HG02943 (cell line): ENCODE data around the gene MATK.
A peak's percentile ranks its signal among the peaks of the same experiment; 100 is the strongest.
"Not testable (repeated sequence)": the region's sequence is repeated elsewhere in the genome, so short reads cannot be mapped to it uniquely, and the experiment has no call there.

Source experiments
- ATAC-seq: cut with Tn5 transposase; IDR thresholded peaks from one replicate; pipeline ENCODE4 v1.9.1; 2021; ENCODE audit warnings: mild to moderate bottlenecking, low read depth, moderate library complexity; ENCODE audit not compliant: unreplicated experiment

The MATK gene

DNA sequence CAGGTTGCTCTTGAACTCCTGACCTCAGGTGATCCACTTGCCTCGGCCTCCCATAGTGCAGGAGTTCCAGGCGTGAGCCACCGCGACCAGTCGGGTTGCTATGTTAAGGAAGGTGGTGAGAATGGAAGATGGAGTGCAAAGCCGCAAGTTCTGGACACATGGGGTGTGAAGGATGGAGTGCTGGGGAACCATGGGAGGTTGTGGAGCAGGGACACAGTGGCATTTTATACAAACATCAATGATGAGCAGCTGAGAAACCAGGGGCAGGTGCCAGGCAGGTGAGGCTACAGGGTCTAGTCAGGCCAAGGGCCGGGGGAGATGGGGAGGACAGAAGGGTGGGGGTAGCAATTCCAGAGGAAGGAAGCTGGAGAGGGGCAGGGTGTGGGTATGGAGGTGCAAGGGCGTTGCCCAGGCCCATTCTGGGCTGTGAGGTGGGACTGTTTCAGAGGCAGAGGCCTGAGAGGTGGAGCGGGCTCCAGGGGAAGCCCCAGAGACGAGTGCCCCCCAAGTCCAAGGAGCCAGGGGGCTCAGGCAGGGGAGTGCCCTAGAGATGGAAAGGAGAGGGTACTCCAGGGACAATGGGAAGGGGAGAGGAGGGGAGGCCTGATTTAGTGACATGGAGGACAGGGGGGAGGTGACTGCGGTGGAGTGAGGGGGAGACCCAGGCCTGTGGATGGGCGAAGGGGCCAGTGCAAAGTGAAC, 12.2 kb downstream of the MATK start:
- no peak for ATAC-seq

DNA sequence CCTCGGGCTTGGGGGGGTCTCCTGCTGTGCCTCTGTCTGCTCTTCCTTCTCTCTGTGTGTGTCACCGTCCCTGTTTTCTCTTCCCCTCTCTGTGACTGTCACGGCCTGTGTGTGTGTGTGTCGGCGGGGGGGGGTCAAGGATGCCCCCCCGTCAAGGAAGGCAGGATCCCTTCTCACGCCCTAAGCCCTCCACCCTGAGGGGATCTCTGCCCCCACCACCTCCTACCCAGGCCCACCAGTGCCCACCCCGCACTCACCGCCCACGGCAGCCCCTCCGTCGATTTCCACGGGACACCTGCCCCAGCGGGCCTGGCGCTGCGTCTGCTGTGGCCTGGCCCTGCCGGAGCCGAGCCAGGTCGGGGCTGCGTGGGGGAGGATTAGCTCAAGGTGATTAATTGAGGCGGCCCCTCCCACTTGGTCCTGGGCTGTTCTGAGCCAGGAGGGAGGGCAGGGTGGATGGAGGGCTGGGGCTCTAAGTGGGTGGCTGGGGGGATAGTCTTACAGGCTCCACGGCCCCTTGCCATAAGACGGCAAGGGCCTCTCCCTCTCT, 14.2 kb downstream of the MATK start, which contains the start of gene RAX2:
TSS of gene RAX2 (minus strand) at position 323 of the 550 bp plus-strand sequence. CDS start 486 bp downstream, outside the sequence.
- no peak for ATAC-seq

DNA sequence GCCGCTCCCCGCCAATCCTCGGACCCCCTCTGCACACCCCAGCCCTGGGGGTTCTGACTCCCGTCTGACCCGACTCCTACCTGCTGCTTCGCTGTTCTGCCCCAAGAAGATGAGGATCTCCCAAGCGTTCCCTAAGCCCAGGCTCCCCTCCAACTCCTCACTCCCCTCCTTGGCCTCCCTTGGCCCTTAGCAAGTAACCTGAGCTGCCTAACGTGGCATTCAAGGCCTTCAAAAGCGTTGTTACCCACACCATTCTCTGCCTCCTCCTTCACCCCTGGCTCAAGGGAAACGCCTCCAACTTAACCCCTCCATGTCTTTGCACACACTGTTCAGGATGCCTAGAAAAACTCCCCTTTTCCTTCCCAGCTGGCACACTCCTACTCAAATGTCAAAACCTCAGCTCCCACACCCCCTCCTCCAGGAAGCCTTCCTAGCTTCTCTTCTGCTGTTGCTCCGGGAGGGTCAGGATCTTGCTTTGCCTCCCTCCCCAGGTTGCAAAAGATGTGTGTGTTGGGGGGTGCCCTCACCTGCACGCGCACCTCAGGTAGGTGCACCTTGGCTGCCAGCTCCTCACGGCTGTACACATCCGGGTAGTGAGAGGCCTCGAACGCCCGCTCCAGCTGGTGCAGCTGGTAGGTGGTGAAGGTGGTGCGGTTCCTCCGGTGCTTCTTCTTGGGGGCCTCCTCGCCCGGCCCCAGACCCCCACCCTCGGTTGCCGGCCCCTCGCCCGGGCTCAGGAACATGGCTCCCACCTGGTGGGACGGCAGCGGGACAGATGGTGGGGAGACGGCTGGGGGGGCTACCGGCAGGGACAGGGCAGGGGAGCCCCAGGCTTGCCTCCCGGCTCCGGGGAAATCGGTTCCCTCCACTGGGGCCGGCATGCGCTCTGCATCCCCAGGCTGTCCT, 14.9 kb downstream of the MATK start:
- ATAC-seq: no peak

DNA sequence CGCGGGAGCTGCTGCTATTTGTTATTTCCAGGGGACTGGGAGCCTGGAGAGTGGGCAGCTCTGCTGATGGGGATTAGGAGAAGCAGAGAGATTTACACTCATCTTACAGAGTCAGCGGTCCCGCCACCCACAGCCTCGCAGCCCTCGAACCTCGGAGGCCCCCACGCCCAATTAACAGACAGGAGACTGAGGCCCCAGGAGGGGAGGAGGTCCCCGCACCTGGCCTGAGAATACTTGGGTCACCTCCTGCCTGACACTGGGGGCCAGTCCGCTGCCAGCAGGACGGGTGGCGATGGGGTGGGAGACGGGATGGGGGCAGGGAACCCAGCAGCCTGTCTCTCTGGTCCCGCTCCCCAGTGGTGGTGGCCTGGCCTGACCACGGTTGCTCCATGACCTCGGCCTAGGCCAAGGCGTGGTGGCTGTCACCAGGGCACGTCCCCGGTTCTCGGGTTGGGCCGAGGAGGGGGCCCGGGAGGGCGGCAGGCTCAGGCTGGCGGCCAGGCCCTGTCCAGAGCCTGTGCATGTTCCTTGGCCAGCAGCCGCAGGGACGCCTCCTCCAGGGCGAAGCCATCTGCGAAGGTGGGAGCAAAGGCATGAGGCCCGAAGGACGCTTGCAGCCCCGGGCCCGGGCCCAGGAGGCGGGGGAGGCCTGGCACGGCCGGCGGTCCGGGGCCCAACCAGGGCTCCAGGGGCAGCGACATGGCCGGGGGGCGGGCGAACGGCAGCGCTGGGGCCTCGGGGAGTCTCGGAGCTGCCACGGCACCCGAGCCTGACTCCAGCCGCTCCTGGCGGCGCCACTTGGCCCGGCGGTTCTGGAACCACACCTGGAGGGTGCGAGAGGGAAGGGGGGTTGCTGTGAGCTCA, 15.8 kb downstream of the MATK start:
- no peak for ATAC-seq

DNA sequence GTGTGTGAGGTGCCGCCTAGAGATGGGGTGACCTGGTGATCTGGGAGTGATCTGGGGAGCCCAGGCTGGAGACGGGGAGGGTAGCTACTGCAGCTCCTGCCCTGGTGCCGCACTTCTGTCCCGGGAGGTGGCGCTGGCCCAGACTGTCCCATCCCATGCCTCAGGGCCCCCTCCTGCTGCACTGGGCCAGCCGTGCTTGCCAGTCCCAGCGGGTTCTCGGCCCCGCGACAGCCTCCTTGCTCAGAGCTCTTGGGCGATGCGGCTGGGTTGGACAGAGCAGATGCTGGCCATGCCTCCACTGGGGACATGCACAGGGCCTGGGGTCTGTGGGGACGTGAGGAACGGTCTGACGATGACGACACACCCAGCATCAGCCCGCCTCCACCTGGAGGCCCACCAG, 16.7 kb downstream of the MATK start:
- no peak for ATAC-seq

DNA sequence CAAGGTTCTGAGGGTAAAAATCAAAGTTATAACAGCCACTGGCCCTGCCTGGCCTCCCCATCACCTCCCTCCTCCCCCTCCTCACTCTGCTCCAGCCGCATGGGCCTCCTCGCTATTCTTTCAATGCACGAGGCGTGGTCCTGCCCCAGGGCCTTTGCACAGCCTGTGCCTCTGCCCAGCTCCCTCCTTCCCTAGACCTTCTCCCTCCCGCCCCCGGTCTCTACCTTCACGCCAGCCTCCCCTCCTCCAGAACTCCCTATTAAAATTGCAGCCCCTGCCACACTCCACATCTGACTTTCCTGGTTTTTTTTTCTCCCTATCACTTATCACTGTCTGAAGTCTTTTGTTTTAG, 17.5 kb downstream of the MATK start:
- ATAC-seq: no peak

DNA sequence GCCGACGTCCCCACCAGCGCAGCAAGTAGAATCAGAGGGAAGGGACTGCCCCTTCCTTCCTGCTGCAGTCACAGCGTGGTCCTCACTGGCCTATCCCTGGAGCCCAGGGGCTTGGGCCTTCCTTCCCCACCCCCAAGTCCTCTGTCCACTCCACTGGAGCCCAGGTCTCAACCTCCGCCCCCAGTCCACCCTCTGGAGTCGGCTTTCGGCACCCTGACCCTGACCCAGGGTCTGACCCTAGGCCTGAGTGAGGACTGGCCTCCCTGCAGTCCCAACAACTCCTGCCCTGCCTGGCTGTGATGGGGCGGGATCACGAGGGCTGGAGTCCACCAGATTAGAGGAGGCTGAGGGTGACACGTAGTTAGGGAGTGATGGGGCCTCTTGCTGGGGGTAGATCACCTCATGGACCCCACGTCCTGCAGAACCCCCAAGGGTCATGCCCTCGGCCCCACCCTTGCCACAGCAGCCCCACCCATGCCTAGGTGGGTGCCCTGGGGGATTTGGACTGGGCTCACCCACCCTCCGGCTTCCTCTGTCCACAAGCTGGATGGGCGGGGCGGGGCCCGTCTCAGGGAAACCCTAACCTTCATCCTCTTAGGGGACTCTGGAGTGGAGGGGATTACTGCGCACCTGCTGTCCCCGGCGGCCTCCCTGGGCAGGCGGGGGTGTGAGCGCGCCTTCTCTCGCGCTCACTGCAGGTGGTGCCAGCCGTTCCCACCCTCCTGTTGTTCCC, 18.0 kb downstream of the MATK start:
- ATAC-seq: no peak

DNA sequence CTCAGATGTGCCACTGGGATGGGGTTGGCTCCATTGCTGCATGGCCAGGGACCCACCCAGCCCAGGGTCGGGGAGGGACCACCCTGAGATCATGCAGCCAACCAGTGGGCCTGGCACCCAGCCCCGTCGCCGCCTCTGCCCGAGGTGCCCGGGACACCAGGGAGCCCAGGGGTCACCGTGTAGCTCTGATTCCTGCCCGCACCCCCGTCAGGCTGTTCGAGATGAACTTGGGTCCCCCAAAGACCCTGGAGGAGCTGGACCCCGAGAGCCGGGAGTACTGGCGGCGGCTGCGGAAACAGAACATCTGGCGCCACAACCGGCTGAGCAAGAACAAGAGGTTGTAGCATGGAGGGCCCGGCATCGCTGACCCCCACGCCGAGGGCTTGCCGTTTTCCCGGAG, 19.1 kb downstream of the MATK start:
- ATAC-seq: no peak

DNA sequence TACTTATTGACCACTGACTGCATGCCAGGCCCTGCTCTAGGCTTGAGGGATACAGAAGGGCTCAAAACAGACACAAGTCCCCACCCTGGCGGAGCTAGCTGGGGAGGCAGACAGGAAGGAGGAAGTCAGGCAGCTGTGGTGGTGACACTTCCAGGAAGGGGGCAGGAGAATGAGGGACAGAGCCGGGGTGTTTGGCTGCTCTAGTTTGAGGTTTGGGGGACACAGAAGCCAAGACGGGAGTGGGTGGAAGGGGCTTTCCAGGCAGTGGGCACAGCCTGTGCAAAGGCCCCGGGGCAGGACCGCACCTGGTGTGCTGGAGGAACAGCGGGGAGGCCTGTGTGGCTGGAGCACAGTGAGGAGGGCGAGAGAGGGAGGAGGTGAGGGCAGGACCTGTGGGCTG, 19.7 kb downstream of the MATK start:
- no peak for ATAC-seq

DNA sequence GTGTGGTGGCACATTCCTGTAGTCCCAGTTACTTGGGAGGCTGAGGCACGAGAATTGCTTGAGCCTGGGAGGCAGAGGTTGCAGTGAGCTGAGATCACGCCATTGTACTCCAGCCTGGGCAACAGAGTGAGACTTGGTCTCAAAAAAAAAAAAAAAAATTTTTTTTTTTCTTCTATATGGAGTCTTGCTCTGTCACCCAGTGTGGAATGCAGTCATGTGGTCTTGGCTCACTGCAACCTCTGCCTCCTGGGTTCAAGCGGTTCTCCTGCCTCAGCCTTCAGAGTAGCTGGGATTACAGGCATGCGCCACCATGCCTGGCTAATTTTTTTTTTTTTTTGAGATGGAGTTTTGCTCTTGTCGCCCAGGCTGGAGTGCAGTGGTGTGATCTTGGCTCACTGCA, 20.4 kb downstream of the MATK start:
- not testable (repeated sequence) for ATAC-seq

DNA sequence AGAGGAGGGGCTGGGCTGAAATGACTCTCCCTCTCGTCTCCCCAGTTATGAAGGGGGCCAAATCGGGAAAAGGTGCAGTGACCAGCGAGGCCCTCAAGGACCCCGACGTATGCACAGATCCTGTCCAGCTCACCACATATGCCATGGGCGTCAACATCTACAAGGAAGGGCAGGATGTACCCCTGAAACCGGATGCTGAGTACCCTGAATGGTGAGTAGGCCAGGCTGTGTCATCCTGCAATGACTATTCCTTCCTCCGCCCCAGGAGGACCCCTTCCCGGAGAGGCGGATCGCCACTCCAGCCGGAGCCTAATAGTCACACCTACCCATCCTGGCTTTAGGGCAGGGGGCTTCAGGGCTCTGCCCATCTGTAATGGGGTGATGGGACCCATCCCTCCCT, 21.1 kb downstream of the MATK start:
- ATAC-seq: no peak

DNA sequence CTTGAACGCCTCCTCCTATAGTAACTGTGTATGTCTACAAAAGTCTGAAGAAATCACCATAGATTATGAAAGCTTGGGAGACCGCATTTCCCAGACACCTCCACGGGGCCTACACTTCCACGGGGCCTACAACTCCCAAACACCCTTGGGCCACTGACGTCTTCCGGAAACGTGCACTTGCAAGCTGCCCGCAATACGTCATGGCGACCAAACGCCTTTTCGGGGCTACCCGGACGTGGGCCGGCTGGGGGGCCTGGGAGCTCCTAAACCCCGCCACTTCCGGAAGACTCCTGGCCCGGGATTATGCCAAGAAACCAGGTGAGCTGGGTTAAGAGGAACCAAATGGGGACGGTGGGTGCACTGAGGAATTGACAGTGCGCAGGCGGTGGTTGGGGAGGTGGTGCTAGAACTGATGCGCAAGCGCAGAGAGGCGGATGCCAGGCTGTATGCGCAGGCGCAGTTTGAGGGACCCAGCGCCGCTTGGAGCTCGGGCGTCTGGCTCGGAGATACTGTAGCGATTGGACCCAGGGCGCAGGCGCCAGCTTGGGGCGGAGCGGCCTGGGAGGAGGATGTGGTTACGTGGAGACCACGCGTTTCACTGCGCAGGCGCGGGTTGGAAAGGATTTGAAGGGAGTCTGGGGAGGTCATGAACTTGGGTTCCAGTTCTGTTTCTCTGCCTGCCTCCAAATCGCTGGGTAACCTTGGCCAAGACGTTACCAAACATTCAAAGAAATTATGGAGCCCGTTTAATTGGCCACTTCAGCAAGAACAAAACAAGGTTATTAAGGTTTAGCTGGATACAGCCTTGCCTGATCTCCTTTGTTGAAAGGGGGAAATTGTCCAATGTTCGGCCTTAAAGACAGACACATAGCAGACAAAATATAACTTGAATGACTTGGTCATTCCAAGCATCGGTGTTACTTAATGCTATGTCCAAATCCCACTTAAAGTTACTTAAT, 23.4 kb downstream of the MATK start, which contains the start of gene MRPL54:
TSS of gene MRPL54 (plus strand) at position 182 of the 959 bp plus-strand sequence. CDS start at position 201, 19 bp downstream.
- ATAC-seq: peak; percentile 73

DNA sequence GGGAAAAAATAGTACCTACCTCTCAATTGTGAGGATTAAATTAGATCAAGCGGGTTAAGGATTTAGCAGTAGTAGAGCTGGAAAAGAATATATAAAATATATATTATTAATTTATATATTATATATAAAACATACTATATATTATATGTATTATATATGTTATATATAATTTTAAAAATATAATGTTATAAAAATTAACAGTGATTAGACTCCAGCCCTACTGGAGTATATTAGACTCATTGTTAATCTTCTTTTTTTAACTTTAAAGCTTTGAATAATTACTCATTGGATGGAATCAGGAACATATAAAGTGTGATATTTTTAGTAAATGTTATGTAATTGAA, 24.1 kb downstream of the MATK start:
- ATAC-seq: no peak

DNA sequence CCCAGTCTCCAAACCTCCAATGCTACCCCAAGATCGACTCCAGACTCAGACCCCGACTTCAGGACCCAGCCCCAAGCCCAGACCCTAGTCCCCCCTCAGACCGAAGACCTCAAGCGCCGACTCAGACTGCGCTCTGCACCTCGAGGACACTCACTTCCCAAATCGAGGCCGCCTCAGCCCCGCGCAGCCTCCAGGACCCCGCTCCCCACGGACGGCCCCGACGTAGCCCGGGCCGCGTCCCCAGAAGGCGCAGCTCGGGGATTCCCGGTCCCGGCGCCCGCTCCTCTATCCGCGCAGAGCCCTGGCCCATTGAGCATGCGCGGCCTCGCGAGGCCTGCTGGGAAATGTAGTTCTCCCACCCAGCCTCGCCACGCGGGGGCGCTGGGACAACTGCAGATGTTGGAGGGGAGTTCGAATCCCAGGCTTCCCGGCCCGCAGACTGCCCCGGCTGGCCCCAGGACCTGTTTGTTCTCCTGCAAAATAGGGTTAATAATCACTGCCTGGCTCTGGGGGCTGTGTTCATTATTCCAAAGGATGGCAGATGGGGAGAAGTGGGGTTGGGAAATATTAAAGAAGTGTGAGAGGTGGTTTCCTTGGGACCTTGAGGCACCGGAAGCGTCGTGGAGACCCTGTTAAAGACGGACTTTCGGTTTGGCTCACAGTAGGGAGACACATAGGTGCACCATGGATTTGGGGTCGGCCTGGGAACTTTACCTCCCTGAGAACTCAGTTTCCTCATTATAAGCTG, 24.6 kb downstream of the MATK start, which contains the start of gene APBA3:
TSS of gene APBA3 (minus strand) at position 311 of the 748 bp plus-strand sequence. CDS start 1,428 bp downstream, outside the sequence.
- ATAC-seq: no peak

DNA sequence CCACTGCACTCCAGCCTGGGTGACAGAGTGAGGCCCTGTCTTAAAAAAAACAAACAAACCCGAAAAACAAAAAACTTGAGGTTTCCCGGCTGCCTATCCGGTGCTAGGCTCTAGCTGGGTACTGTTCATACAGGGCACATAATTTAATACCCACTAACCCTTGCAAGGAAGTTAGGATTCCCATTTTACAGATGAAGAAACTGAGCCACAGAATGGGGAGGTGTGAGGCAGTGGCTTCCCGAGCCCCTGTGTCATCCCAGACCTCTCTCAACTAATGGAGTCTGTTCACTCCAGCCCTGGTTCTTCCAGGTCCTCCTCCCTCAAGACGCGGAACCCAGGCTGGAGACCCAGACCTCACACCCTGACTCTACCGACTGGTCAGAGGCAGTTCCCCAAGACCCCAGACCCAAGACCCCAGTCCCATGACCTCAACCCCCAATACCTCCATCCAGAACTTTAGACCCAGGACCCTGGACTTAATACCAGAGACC, 25.3 kb downstream of the MATK start:
- ATAC-seq: no peak

DNA sequence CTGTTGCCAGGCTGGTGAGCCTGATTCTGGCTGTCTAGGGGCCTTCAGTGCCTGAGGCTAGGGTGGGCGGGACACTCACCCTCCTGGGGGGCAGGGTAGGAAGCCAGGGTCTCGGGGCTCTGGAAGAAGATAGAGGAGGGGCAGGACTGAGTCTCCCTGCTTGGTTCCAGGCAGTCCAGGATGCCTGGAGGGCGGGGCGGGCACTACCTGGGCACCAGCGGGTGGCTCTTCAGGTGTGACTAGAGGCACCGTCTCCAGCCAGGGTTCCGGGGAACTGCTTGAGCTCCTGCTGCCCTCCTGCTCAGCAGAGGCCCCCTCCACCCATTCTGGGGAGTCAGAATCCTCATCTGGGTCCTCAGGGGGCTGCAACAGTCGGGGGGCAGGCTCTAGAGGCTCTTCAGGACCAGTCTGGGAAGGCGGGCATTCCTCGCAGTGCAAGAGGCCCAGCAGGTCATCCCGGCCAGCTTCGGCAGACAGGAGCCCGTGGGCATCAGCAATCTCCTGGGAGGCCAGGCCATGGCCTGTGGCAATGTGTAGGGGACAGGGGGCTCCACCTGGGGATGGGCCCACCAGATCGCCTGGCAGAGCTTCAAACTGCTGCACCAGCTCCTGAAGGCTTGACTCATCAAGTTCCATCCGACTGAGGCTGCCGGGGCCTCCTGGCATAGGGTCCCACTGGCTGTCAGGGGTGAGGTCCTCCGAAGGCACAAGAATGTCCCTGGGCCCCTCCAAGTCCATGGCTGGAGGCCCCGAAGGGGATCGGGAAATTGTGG, 26.5 kb downstream of the MATK start:
- no peak for ATAC-seq

DNA sequence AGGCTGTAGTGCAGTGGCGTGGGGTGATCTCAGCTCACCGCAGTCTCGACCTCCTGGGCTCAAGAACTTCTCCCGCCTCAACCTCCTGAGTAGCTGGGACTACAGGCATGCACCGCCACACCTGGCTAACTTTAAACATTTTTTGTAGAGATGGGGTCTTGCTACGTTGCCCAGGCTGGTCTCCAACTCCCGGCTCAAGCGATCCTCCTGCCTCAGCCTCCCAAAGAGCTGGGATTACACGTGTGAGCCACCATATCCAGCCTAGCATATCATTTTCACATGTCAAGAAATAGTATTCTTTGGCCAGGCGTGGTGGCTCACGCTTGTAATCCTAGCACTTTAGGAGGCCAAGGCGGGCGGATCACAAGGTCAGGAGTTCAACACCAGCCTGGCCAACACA, 27.9 kb downstream of the MATK start:
- ATAC-seq: not testable (repeated sequence)
